Smooth muscle cell (in vitro differentiated cells): Measurements from ENCODE around the gene PDCD7. TPM values are rescaled to one million over a fixed set of nuclear protein-coding genes. Genes with fewer than 3 reads are reported as not detected.

ENCODE experiments used
- DNase-seq: peaks from one replicate; lab custom pipeline; 2025; ENCODE audit not compliant: unreplicated experiment; lab: John Stamatoyannopoulos, UW
- H2AFZ ChIP-seq: fragments of 200-600 bp; sonication (generic); 2 replicates; pipeline ENCODE4 v1.6.0; 2016; ENCODE audit warnings: antibody characterized with exemption, low read depth, mild to moderate bottlenecking
- H3F3A ChIP-seq: fragments of 200-600 bp; sonication (generic); 2 replicates; pipeline ENCODE4 v1.6.0; 2017; ENCODE audit warnings: antibody characterized with exemption, low read depth
- H3K27ac ChIP-seq: fragments of 200-600 bp; sonication (generic); 2 replicates; pipeline ENCODE4 v1.5.1; 2016; ENCODE audit warnings: low read depth, mild to moderate bottlenecking
- H3K27me3 ChIP-seq: fragments of 200-600 bp; sonication (generic); 2 replicates; pipeline ENCODE4 v1.6.1; 2016; ENCODE audit warnings: low read depth, mild to moderate bottlenecking
- H3K36me3 ChIP-seq: fragments of 200-600 bp; sonication (generic); 2 replicates; pipeline ENCODE4 v1.5.1; 2016; ENCODE audit warnings: low read depth
- H3K4me1 ChIP-seq: fragments of 200-600 bp; sonication (generic); 2 replicates; pipeline ENCODE4 v1.5.1; 2016; ENCODE audit warnings: low read depth
- H3K4me2 ChIP-seq: fragments of 200-600 bp; sonication (generic); 2 replicates; pipeline ENCODE4 v1.6.0; 2016; ENCODE audit warnings: mild to moderate bottlenecking
- H3K4me3 ChIP-seq: fragments of 200-600 bp; sonication (generic); 2 replicates; pipeline ENCODE4 v1.5.1; 2016; ENCODE audit warnings: mild to moderate bottlenecking
- H3K79me2 ChIP-seq: fragments of 200-600 bp; sonication (generic); 2 replicates; pipeline ENCODE4 v1.6.0; 2016; ENCODE audit warnings: low read depth, mild to moderate bottlenecking
- H3K9ac ChIP-seq: fragments of 200-600 bp; sonication (generic); 2 replicates; pipeline ENCODE4 v1.6.0; 2016; ENCODE audit warnings: low read depth
- H3K9me3 ChIP-seq: fragments of 200-600 bp; sonication (generic); replicated peaks from 2 replicates; pipeline ENCODE4 v1.5.1; 2016; ENCODE audit warnings: low read depth
- H4K20me1 ChIP-seq: fragments of 200-600 bp; sonication (generic); 2 replicates; pipeline ENCODE4 v1.6.0; 2016; ENCODE audit warnings: low read depth
- CTCF ChIP-seq: fragments of 200-600 bp; sonication (generic); IDR thresholded peaks from 2 replicates; pipeline ENCODE4 v1.5.1; 2017; ENCODE audit warnings: borderline replicate concordance, mild to moderate bottlenecking, antibody characterized with exemption; ENCODE audit not compliant: insufficient read depth, poor library complexity, severe bottlenecking
- WGBS: methylation state at CpG from one replicate; pipeline ENCODE4 v1.1.7; 2016; ENCODE audit warnings: low lambda C conversion rate; 5-methylcytosine and 5-hydroxymethylcytosine counted together
- polyA plus RNA-seq: library from polyadenylated mRNA; unstranded; fragments of >200 nt; fragmentation: Nextera tagmentation; extraction: Ambion mirVana; gene quantifications from 2 replicates; pipeline ENCODE4 v1.2.1, GENCODE V29; 2016
- total RNA-seq: library from RNA; depleted of rRNA; stranded (reverse); fragments of >200 nt; gene quantifications from 2 replicates; pipeline ENCODE4 v1.2.3, GENCODE V29; 2014

PDCD7 gene
- total and polyA plus RNA-seq, 2 experiments from 2014 or later = 11.6 to 14.3 TPM

- H3K36me3 ChIP-seq = no peaks in the 10 kb centered on the region
- H3K9ac ChIP-seq = no peak overlapping the region
- no peak overlapping the region for H2AFZ ChIP-seq
- DNase-seq = no peak
- no peaks in the 10 kb centered on the region for H3K9me3 ChIP-seq
- no peaks in the 10 kb centered on the region for H4K20me1 ChIP-seq
- peaks cover 8% of the 10 kb centered on the region for H3K4me1 ChIP-seq
- H3K4me3 ChIP-seq = no peak overlapping the region
- no peak overlapping the region for H3K4me2 ChIP-seq
- WGBS = 50% methylated on average over 1 of the region's 1 CpG
- H3K27me3 ChIP-seq = no peaks in the 10 kb centered on the region
- peaks cover 9% of the 10 kb centered on the region for H3F3A ChIP-seq
- no peak overlapping the region for H3K27ac ChIP-seq
- no peak for TF ChIP-seq CTCF
- H3K79me2 ChIP-seq = no peaks in the 10 kb centered on the region
These were observed 61.6 kb downstream of the PDCD7 start for GRCh38 chr15:65072027-65072426.

- no peaks in the 10 kb centered on the region for H3K36me3 ChIP-seq
- H3K9ac ChIP-seq = no peak overlapping the region
- H3K9me3 ChIP-seq = no peaks in the 10 kb centered on the region
- H3K27me3 ChIP-seq = no peaks in the 10 kb centered on the region
- no peaks in the 10 kb centered on the region for H3K79me2 ChIP-seq
- TF ChIP-seq CTCF = no peak
- peaks cover 9% of the 10 kb centered on the region for H3F3A ChIP-seq
- H3K4me3 ChIP-seq = no peak overlapping the region
- no peak overlapping the region for H2AFZ ChIP-seq
- H3K4me1 ChIP-seq = peaks cover 14% of the 10 kb centered on the region
- WGBS = 62% methylated on average over 5 of the region's 5 CpGs
- no peak overlapping the region for H3K4me2 ChIP-seq
- H3K27ac ChIP-seq = no peak overlapping the region
- no peaks in the 10 kb centered on the region for H4K20me1 ChIP-seq
- DNase-seq = no peak
These were observed 62.2 kb downstream of the PDCD7 start for GRCh38 chr15:65071381-65071811.

GRCh38 chr15:65069779-65070546 is 63.6 kb downstream of the PDCD7 start:
- Histone ChIP-seq H4K20me1 (peaks cover 4% of the 10 kb centered on the region), H3K27ac (peak overlapping the region; percentile 54), H2AFZ (no peak overlapping the region), H3K27me3 (no peaks in the 10 kb centered on the region), H3K4me1 (peaks cover 27% of the 10 kb centered on the region), H3K9me3 (no peaks in the 10 kb centered on the region), H3K4me2 (peak overlapping the region; percentile 1), H3K4me3 (no peak overlapping the region), H3K9ac (no peak overlapping the region), H3K36me3 (no peaks in the 10 kb centered on the region), H3K79me2 (no peaks in the 10 kb centered on the region), H3F3A (peaks cover 9% of the 10 kb centered on the region)
- DNase-seq = no peak
- WGBS = 80% methylated on average over 5 of the region's 5 CpGs
- no peak for TF ChIP-seq CTCF

GRCh38 chr15:65069179-65069578 is 64.4 kb downstream of the PDCD7 start:
- no peak overlapping the region for H2AFZ ChIP-seq
- no peaks in the 10 kb centered on the region for H3K36me3 ChIP-seq
- H3K79me2 ChIP-seq = no peaks in the 10 kb centered on the region
- no peak overlapping the region for H3K4me3 ChIP-seq
- WGBS = 9% methylated on average over 1 of the region's 1 CpG
- peaks cover 9% of the 10 kb centered on the region for H3F3A ChIP-seq
- DNase-seq = no peak
- H3K9me3 ChIP-seq = no peaks in the 10 kb centered on the region
- TF ChIP-seq CTCF = no peak
- H4K20me1 ChIP-seq = peaks cover 4% of the 10 kb centered on the region
- no peaks in the 10 kb centered on the region for H3K27me3 ChIP-seq
- H3K9ac ChIP-seq = no peak overlapping the region
- peak overlapping the region; percentile 71 for H3K27ac ChIP-seq
- H3K4me2 ChIP-seq = peak overlapping the region; percentile 46
- peaks cover 27% of the 10 kb centered on the region for H3K4me1 ChIP-seq
